GM19468 (cell line): Measurements from ENCODE around the gene ALDH16A1.
"Not testable (repeated sequence)": the region's sequence is repeated elsewhere in the genome, so short reads cannot be mapped to it uniquely, and the experiment has no call there.

Source experiments
- ATAC-seq: cut with Tn5 transposase; IDR thresholded peaks from one replicate; pipeline ENCODE4 v1.9.1; 2021; ENCODE audit warnings: mild to moderate bottlenecking, moderate library complexity, moderate number of reproducible peaks; ENCODE audit not compliant: unreplicated experiment; ENCODE audit errors: extremely low read depth

Gene ALDH16A1

DNA sequence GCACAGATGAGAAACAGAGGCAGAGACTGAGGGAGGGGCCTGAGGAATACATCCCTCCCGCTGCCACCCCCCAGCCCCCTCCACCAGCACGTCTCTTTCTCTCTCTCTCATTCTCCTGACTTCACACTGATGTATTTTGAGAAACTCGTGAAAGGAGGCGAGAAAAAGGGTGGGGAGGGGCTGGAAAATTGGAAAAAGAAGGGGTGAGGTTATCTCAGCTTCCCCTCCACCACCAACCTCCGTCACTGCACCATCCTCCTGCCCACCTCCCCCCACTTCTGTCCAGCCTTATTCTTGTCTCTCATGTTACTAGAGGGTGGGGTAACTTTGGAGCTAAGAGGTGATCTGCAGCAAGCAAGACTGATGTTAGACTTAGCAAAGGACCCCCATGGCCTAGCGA, 13.2 kb upstream of the ALDH16A1 start:
- no peak for ATAC-seq

DNA sequence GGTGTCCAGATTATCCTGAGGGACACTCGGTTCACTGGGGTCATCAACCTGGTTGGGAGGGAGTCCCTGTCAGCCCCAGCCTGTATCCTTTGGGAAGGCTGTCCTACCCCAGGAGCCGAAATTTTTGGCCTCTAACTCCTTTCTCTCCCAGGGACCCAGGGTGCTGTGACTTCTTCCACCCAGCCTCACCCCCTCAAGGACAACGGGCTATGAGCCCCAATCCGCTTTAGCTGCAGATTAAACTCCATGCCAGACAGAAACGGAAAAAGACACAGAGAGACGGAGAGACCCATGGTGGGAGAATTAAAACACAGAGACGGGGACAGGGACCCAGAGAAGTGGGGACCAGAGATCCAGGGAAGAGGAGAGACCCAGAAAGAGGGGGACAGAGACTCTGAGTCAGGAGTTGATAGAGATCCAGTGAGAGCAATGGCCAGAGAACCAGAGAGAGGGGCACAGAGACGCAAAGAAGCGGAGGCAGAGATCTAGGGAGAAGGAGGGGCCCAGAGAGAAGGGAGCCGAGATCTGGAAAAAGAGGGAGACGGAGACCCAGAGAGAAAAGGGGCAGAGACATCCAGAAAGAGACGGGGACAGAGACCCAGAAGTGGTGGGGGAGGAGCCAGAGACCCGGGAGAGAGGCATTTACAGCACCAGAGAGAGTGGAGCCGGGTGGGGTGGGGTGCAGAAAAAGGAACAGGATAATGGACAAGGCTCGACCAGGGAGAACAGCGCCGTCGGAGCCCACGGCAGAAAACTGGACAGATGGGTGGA, 12.4 kb upstream of the ALDH16A1 start:
- no peak for ATAC-seq

DNA sequence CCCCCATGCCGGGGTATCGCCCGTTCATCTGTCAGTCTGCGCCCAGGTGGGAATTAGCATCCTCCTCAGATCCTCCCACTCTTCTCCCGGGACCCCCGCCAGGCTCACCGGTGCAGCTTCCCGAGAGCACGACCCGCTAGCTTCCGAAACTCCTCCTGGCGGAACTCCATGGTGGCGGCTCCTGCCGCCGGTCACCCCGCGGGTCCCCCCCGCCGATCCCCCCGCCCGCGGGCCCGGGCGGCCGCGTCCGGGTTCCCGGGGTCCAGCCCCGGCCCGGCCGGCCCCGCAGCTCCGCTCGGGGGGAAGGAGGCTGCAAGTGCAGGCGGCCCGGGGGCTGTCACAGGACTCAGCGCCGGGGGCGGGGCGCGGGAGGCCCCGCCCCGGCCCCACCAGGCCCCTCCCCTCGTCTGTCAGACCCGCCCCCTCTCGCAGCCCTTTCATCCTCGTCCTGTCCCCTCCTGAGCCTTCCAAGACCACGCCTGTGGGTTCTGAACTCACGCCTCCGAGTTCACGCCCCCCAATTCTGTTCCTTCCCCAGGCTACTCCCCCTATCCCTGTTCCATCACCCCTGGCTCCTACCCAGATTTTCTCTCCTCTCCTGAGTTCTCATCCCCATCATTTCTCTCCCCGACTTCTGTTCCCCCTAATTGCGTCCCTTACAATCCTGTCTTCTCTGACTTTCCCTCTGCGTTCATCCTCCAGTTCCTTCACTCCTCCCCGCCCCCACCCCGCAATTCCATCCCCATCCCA, 11.6 kb upstream of the ALDH16A1 start, which contains the start of gene SLC17A7:
TSS of gene SLC17A7 (minus strand) at position 318 of the 750 bp plus-strand sequence. CDS start at position 170, 148 bp downstream.
- ATAC-seq, result no peak

DNA sequence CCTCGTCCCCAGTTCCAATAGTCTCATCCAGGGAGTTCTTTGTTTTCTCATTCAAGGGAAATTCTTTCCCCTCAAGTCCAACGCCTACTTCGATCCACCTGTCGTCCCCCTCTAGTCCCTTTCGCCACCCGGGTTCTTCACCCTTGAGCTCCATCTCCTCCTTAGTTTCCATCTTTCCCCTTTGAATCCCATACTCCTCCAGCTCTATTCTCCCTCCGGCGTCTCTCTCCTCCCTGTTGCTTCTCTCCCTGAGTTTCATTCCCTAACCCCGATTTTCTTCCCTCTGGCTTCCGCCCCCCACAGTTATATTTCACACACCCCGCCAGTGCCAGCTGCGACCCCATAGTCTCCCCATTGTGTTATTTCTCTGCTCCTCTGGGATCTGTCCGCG, 11.1 kb upstream of the ALDH16A1 start:
- no peak for ATAC-seq

DNA sequence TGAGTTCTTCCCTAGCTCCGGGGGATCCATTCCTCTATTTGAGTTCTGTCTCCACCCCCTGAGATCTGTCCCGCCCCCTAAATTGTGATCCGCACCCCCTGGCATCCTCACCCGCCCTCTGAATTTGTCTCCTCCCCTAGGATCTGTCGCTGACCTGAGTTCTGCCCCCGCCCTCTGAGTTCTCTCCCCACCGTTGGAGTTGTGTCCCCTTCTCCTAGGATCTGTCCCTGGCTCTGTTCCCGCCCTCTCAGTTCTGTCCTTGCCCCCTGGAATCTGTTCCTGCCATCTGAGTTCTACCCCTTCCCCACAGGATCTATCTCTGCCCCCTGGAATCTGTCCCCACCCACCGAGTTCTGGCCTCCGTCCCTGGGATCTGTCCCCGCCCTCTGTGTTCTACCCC, 10.7 kb upstream of the ALDH16A1 start:
- no peak for ATAC-seq

DNA sequence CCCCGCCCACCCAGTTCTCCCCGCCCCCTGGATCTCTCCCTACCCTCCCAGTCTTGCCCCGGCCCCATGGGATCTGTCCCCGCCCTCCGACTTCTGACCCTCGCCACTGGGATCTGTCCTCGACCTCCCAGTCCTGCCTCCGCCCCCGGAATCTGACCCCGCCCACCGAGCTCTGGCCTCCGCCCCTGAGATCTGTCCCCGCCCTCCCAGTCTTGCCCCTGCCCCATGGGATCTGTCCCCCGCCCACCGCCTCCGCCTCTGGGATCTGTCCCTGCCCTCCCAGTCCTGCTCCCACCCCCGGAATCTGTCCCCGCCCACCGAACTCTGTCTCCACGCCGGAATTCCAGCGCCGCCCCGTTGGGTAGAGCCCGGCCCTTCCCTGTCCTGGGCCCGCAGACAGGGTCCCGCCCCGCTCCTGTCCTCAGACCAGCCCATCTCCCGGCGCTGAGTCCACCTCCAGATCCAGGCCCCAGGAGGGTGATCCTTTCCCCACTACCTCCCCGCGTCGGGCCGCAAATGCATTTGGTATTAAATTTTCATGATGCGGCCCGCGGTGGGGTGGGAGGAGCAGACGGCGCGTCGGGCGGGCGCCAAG, 10.2 kb upstream of the ALDH16A1 start:
- no peak for ATAC-seq

DNA sequence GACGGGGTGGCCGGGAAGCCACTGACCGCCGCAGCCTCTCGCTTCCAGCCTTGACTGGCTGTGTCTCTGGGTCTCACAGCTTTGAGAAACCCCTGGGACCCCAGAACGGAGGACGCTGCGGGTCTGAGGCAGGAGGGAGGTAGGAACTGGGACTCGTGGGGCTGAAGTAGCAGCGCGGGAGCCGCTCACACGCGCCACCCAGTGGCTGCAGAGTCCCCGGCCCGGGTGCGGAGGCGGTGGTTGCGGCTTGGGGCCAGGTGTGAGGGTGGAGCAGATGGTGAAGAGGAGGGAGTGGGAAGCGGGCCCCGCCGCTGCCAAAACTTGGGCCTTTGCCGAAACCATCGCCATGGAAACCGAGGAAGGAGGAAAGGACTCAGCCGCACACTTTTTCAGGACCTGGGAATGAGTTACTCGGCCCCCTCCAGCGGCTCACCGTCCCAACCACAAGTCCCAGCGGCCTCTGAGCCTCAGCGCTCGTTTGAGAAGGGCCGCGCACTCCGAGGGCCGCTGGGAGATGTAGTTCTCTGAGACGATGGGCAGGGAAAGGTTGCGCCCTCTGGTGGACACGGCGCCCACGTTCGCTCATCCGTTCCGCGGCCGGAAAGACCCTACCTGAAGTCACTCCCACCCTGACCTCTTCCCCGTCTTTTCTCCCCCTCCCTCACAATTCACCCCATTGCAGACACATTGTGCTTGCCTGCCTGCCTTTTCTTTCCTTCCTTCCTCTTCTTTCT, 9.5 kb upstream of the ALDH16A1 start:
- peak; percentile 58 for ATAC-seq

DNA sequence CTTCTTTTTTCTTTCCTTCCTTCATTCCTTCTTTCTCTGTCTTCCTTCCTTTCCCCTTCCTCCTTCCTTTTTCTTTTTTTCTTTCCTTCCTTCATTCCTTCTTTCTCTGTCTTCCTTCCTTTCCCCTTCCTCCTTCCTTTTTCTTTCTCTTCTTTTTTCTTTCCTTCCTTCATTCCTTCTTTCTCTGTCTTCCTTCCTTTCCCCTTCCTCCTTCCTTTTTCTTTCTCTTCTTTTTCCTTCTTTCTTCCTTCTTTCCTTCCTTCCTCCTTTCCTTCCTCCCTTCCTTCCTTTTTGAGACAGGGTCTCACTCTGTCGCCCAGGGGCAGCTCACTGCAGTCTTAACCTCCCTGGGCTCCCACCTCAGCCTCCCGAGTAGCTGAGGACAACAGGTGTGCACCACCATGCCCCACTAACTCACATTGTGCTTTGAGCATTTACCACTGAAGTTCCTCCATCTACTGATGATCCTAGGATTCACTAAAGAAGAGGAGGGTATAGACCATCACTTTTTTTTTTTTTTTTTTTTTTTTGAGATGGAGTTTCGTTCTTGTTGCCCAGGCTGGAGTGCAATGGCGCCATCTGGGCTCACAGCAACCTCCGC, 8.8 kb upstream of the ALDH16A1 start:
- ATAC-seq, result not testable (repeated sequence)

DNA sequence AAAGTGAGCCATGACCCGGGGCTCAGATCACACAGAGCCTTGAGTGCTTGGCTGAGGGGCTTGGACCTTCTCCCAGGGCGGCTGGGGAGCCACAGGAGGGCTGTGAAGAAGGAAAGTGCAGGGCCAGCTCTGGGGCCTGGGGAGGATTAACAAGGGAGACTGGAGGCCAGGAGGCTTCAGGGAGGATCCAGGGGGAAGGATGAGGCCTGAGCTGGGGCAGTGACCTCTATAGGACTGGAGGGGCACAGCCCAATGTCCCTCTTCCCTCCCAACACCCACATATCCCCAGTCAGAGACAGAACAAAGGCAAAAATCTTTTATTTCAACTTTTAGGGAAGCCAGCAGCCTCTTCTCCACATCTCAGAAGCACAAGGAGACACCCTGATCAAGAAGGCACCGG, 7.0 kb upstream of the ALDH16A1 start:
- ATAC-seq, result no peak

DNA sequence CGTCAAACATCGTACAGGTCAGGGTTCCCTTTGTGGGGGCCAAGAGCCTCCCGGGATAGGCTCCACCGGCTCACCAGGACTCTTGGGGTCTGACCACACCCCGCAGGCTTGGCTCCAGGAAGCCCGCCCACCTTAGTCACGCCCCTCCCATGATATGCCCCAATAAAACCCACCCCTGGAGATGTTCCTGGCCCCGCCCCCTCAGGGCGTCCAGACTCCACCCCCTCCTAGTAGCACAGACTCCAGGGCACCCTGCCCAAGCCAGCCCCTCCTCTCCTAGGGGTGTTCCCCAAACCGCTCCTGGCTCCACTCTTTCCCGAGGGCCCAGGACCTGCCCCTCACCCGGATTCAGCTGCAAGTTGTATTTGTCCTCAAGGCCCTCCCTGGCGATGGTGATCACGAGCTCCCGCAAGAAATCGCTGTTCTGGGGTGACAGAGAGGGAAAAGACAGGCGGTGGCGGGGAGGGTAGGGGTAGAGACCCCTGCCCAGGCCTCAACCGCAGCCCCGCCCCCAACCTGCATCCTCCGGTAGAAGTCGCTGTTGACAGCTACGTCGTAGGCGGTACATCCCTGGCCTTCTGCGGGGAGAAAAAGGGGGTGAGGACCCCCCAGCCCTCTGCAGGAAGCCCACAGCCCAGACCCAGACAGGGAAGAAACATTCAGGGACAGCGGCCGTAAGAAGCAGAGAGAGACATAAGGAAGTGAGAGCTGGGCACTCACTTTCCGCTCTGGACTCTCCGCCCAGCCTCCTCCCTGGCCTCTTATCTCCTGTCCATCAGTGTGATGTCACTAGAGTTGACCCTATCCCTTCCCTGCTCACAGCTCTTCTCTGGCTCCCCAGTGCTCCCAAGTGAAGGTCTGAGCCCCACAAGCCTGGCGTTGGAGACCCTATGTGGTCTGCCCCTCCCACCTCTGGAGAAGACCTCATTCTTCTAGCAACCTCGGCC, 5.3 kb upstream of the ALDH16A1 start:
- no peak for ATAC-seq

DNA sequence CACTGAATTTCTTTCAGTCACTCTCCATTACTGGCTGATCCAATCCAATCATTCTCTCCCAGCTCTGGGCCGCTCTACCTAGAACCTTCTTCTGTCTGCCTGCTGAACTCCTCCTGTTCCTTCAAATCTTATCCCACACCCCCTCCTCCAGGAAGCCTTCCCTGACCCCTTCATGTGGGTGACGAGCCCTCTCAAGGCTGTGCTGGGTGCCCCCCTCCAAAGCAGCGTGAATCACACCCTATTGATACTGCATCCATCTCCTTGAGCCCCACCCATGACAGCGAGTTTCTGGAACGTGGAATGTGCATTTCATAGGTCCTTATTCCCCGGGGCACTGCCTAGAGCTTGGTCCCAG, 4.6 kb upstream of the ALDH16A1 start:
- no peak for ATAC-seq

DNA sequence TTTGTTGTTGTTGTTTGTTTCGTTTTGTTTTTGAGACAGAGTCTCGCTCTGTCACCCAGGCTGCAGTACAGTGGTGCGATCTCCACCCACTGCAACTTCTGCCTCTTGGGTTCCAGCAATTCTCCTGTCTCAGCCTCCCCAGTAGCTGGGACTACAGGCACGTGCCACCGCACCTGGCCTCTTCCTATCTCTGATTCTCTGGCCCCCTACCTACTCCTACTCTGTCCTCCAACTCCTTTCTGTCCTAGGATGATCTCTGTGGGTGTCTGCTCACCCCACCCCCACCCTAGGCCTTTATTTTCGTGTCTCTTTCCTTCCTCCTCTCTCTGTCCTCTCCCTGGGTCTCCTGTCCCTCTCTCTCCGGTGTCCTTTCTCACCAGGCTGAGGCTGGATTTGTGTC, 2.6 kb upstream of the ALDH16A1 start:
- ATAC-seq, result no peak

DNA sequence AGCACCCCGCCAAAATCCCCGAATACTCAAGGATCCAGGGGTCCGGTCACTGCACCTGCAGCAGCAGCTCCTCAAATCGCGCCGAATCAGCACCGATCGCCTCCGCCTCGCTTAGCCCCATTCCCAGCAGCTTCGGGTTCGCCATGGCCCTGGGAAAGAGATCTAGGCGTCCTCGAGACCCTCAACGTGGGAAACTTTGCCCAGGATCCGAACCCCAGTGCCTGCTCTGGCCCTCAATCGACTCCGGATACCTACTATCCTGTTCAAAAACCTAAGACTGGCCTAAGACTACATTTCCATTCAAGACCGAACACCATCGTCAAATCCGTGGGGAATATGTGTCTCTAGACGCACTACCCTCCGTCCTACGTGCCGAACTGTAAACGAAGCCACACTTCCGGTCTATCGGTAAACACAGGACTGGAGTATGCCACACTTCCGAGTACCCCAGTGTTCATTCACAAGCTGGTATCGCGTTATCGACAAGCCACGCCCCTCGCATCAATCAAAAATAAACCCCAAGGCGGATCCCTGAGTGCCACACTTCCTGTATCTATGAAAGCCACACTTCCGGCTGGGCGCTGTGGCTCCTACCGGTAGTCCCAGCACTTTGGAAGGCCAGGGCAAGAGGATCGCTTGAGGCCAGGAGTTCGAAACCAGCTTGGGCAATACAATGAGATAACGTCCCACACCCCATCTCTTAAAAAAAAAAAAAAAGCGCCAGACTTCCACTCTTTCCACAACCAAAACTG, 1.4 kb upstream of the ALDH16A1 start, which contains the start of gene PIH1D1:
TSS of gene PIH1D1 (minus strand) at position 385 of the 752 bp plus-strand sequence. CDS start at position 145, 240 bp downstream.
- peak; percentile 51 for ATAC-seq

DNA sequence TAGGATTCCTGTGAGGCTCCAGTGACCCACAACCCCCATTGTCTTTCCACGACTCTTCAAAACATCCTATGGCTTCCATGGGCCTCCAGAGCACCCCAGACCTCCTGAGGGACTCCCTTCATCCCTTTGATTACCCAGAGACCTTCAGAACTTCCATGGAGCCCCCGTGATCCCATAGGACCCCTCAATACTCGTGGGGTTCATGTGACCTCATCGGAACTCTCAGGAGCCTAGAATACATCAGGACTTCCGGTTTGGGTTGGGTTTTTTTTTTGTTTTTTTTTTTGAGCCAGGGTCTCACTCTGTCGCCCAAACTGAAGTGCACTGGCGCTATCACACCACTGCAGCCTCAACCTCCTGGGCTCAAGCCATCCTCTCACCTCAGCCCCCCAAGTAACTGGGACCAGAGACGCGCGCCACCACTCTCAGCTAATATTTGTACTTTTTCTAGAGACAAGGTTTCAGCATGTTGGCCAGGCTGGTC, 774 bp downstream of the ALDH16A1 start:
- no peak for ATAC-seq

DNA sequence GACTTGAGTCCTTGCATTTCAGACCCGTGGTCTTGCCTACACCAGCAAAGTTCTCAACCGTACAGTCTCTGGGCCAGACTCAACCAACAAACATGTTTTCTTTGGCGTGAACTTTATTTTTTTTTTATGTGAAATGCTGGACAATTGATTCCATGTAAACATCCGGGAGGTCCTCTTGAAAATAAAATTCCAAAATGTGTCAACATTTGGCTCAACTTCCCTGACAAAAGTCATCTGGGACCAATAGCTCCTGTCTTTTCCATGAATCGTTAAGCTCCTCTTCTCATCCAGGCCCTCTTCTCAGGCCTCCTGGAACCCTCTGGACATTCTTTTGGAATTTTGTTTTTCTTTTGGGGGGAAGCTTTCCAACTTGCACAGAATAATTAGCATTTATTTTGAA, 2.7 kb downstream of the ALDH16A1 start:
- ATAC-seq, result no peak

DNA sequence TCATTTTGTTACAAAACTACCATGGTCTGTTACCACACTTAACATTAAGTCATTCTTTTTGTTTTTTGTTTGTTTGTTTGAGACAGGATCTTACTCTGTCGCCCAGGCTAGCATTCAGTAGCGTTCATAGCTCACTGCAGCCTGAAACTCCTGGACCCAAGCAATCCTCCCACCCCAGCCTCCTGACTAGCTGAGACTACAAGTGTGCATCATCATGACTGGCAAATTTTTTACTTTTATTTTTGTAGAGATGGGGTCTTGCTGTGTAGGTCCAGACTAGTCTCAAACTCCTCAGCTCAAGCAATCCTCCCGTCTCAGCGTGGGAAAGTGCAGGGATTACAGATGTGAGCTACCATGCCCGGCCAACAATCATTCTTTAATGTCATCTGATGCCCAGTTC, 3.3 kb downstream of the ALDH16A1 start:
- no peak for ATAC-seq

DNA sequence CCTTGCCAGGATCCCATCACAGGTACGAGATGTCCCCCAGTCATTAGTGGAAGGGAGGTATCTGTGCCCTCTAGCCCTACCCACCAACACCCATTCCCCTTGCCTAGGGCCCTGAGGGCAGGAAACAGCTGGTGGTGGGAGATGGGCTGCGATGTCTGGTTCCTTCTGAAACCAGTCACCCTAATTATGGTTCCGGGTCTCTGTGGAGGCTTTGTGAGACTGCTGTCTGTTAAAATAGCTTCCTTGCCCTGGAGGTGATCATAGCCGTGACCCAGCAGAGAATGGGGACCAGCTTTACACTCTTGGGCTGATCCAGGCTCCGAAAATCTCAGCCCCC, 5.5 kb downstream of the ALDH16A1 start:
- no peak for ATAC-seq

DNA sequence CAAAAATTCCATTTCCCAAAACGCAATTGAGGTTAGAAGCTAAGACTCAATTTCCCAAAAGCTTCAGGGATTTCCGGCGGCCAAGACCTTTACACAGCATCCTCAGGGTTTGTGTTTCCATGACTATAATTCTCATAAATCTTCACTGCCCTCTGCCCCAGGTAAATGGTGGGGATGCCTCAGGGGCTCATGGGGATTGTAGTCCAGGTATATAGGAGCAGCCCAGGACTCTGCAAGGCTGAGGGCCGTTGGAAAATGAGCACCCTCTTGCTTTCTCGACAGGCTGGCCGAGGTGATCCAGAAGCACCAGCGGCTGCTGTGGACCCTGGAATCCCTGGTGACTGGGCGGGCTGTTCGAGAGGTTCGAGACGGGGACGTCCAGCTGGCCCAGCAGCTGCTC, 6.4 kb downstream of the ALDH16A1 start:
- no peak for ATAC-seq
